Hematopoietic multipotent progenitor cell treated with erythropoietin and hydrocortisone succinate and interleukin-3 and kit ligand, for 8 days (in vitro differentiated cells): Measurements from ENCODE around the gene GRXCR2.
A peak's percentile ranks its signal among the peaks of the same experiment; 100 is the strongest.
"Not testable (repeated sequence)": the region's sequence is repeated elsewhere in the genome, so short reads cannot be mapped to it uniquely, and the experiment has no call there.

Experiments used
- DNase-seq: peaks from one replicate; pipeline ENCODE4 v3.0.0-alpha.2; 2015

Gene GRXCR2

DNA sequence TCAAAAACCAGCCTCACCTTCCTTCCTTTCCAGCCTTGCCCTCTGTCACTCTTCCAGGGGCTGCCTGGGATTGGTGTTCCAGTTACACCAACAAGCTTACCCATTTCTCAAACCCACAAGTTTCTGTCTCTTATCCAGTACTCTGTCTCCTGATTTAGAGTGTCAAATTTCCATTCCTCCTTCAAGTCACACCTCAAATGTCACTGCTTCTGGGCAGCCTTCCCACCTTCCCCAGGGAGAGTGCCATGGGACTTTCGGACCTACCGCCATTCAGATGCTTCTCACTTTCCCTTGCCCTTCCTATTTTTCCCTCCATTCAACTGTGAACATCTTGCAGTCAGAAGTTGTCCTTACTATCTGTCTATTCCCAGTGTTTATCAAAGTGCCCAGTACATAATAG lies 2.0 kb upstream of the GRXCR2 start:
- no peak for DNase-seq

GRCh38 chr5:145872486-145872885 lies 328 bp downstream of the GRXCR2 start:
- no peak for DNase-seq

DNA sequence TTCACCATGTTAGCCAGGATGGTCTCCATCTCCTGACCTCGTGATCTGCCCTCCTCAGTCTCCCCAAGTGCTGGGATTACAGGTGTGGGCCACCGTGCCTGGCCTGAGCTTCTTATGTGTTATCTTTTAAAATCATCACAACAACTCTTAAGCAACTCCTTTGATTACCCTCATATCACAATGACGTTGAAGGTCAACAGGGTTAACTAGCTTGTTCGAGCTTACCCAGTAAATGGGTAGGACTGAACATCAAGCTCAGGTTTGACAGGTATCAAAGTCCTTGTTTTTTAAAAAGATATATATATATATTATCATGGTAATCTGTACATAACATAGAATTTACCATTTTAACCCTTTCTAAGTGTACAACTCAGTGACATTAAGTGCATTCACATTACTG lies 3.1 kb downstream of the GRXCR2 start:
- DNase-seq = no peak

DNA sequence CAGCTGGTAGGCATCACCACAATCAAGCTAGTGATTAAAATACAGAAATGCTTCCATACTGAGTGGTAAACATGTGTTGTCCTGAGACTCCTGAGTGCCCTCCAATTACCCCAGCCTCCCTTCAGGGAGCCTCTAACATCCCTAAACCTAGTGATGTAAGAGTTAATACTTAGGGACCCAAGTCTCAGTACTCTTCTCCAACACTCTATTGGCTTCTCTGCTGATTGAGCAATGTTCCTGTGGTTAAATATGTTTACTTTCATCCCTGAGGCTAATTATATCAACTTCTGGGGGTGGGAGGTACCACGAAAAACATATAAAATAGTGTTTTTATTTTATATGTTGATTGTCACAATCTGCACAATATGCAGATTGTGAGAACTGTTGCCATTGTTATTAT lies 5.0 kb downstream of the GRXCR2 start:
- no peak for DNase-seq

GRCh38 chr5:145864432-145864831 lies 8.4 kb downstream of the GRXCR2 start:
- DNase-seq = not testable (repeated sequence)

DNA sequence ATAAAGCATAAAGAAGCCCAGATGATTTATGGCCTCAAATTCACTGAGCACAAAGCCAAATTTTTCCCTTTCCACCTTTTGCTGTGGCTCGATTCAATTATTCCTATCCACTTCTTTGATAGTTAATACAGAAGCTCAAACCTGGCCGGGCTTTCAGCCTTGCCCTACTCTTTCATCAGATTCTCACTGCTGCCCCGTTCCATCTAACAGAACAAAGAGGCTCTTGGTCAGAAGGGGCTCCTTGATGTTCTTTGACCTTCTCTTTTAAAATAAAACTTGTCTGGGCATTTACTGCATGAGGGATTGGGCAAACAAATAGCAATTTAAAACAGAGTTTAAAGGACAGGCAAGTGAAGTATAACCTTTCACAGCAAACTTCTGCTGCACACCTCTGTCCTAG lies 9.8 kb downstream of the GRXCR2 start:
- no peak for DNase-seq

- peak; percentile 60 for DNase-seq
These were observed 12.9 kb downstream of the GRXCR2 start for GRCh38 chr5:145859897-145860296.

DNA sequence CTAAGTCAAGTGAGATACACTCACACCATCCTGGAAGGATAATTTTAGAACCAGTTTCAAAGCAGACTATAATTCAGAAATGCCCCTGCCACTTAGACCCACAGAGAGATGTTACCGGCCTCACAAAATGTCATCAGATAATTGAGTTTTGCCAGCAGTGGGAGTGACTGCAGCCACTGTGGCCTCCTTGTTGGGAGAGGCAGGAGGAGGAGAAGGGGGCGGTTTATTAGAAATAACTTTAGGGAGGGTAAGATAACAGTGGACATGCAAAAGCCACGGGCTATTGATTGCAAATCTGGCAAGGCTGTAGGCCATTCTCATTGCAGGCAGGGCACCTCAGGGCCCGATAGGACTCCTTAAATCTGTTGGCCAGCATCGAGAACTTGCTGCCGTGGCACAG lies 13.4 kb downstream of the GRXCR2 start:
- DNase-seq = no peak

DNA sequence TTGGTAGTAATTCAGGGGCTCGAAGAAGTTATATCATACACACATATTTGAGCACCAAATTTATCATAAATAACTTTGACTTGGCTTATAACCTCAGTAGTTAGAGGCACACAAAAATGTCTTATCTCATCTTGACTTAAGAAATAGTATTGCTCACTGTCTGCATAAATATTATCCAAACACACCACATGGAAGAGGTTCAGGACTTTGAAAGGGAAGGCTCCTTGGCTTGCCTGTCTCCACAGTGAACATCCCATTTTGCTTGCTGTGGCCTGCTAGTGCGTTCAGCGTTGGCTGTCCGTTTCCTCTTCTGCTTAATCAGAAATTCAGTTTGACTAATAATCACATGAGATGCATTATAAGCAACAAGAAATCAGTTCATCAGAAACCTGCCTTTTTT lies 13.9 kb downstream of the GRXCR2 start:
- DNase-seq = peak; percentile 30

- peak; percentile 67 for DNase-seq
These were observed 16.5 kb downstream of the GRXCR2 start for GRCh38 chr5:145856285-145856818.

DNA sequence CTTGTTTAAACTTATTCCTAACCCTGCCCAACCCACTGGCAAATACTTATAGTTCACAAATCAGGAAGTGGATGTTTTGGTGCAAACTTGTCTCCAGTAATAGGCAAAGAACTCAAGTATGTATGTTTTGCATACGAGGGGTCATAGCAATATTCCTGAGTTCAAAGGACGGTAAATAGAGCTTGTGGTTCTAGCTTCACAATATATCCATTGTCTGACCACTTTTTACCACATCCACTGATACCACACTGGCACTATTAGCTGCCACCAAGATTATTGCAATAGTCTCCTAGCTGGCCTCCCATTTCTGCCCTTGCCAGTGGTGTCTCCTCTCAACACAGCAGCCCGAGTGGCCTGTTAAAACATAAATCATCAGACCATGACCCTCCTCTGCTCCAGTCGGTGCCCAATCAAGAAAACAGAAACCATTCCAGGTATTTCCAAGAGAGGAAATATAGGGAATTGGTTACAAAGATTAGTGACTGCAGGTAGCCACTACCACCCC lies 17.0 kb downstream of the GRXCR2 start:
- peak; percentile 58 for DNase-seq

- DNase-seq = peak; percentile 99
These were observed 18.1 kb downstream of the GRXCR2 start for GRCh38 chr5:145854651-145855258.

GRCh38 chr5:145853781-145854376 lies 18.9 kb downstream of the GRXCR2 start:
- no peak for DNase-seq

DNA sequence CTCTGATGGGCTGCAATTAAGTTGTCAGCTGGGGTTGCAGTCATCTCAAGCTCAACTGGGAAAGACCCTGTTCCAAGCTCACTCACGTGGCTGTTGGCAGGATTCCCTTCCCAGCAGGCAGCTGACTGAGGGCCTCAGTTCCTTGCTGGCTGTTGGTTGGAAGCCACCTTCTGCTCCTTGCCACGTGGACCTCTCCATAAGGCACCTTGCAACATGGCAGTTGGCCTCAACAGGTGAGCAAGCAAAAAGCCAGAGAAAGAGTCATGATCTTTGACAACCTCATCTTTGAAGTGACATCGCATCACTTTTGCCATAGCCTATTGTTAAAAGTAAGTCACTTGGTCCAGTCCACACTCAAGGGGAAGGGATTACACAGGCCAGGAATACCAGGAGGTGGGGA lies 19.8 kb downstream of the GRXCR2 start:
- no peak for DNase-seq

DNA sequence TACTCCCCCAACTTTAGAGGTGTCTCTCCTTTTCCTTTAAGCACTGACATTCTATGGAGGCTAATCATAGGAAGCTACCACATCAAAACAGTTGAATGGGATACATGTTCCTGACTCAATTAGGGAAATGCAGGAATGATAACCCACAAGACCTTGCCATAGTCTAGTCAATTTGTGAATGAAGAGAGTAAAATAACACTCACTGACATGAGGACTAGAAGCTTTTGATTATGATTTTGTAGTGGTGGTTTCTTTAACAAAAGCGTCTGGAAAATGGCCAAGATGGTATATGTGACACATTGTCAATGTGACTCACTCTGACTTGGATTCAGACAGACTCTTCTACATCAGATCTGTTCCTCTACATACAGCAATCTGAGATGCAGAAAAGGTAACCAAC lies 24.0 kb downstream of the GRXCR2 start:
- DNase-seq = peak; percentile 60

GRCh38 chr5:145847499-145848497 lies 25.0 kb downstream of the GRXCR2 start:
- no peak for DNase-seq

DNA sequence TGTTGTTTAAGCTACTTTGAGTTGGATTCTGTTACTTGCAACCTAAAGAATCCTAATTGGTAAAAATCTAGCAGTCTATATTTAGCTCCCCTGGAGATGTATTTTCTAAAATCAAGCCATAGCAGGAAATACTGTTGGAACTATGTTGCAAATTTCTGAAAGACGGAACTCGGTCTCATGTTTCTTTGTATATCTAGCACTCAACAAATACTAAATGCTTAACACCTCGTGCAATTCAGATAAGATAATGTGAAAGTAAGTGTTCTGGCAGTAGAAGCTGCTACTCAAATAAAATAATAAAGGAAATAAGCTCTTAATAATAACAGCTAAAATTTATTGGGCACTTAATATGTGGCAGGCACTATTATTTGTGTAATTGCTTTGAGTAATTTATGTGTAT lies 26.7 kb downstream of the GRXCR2 start:
- DNase-seq = no peak

DNA sequence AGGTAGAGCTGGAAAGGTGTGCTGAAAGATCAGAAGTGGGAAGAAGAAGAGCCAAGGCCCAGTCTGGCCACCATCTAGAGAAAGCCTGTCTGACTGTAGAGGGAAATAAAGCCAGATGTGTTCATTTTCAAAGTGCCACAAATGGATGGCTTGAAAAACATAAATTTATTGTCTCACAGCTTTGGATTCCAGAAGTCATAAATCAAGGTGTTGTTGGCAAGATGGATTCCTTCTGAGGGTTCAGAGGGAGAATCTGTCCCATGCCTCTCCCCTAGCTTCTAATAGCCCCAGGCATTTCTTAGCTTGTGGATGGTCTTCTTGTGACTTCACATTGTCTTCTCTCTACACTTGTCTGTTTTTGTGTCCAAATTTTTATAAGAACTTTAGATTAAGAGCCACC lies 31.5 kb downstream of the GRXCR2 start:
- DNase-seq = no peak

DNA sequence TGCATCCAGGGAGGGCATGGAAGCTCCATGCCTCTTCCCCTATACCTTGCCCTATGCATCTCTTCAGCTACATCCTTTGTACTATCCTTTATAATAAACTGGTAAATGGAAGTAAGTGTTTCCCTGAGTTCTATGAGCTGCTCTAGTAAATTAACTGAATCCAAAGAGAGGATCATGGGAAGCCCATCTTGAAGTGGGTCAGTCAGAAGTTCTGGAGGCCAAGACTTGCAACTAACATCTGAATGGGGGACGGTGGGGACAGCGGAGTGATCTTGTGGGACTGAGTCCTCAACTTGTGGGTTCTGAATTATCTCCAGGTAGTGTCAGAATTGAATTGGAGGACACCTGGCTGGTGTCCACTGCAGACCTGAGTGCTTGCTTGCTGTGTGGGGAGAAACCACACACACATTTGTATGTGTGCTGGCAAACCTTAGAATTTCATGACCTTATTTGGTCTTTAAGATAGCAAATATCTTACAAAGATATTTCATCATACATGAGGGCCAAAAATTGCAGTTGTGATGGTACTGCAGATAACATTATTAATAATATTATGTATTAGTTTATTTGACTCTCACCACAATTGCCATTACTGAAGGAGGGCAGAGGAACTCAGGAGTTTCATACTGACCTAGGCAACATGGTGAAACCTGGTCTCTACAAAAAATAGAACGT lies 32.2 kb downstream of the GRXCR2 start:
- no peak for DNase-seq

DNA sequence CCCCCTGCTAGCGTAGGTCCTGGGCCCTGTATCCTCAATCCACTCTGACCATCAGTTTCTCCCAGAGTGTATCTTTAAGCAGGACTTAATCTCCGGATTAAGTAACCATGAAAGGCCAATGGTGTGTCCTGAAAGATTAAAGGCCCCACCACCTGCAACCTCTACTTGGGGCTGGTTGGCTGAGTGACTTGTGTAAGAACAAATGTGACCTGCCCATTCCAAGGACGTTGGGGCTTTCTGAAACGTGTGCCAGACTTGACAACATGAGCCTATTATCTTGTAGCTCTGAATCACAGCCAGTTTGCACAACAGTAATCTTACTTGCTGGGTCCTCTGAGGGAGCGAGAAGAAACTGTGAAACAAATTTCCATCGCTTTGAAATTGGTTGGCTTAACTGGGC lies 34.5 kb downstream of the GRXCR2 start:
- no peak for DNase-seq

- not testable (repeated sequence) for DNase-seq
These were observed 36.6 kb downstream of the GRXCR2 start for GRCh38 chr5:145836241-145836640.

GRCh38 chr5:145835848-145836239 lies 37.0 kb downstream of the GRXCR2 start:
- no peak for DNase-seq
